Smooth muscle cell (in vitro differentiated cells): ENCODE data around the gene AATK. TPM values are rescaled to one million over a fixed set of nuclear protein-coding genes. Genes with fewer than 3 reads are reported as not detected.

Source experiments
- DNase-seq: peaks from one replicate; lab custom pipeline; 2025; ENCODE audit not compliant: unreplicated experiment; lab: John Stamatoyannopoulos, UW
- H2AFZ ChIP-seq: fragments of 200-600 bp; sonication (generic); 2 replicates; pipeline ENCODE4 v1.6.0; 2016; ENCODE audit warnings: antibody characterized with exemption, low read depth, mild to moderate bottlenecking
- H3F3A ChIP-seq: fragments of 200-600 bp; sonication (generic); 2 replicates; pipeline ENCODE4 v1.6.0; 2017; ENCODE audit warnings: antibody characterized with exemption, low read depth
- H3K27ac ChIP-seq: fragments of 200-600 bp; sonication (generic); 2 replicates; pipeline ENCODE4 v1.5.1; 2016; ENCODE audit warnings: low read depth, mild to moderate bottlenecking
- H3K27me3 ChIP-seq: fragments of 200-600 bp; sonication (generic); 2 replicates; pipeline ENCODE4 v1.6.1; 2016; ENCODE audit warnings: low read depth, mild to moderate bottlenecking
- H3K36me3 ChIP-seq: fragments of 200-600 bp; sonication (generic); 2 replicates; pipeline ENCODE4 v1.5.1; 2016; ENCODE audit warnings: low read depth
- H3K4me1 ChIP-seq: fragments of 200-600 bp; sonication (generic); 2 replicates; pipeline ENCODE4 v1.5.1; 2016; ENCODE audit warnings: low read depth
- H3K4me2 ChIP-seq: fragments of 200-600 bp; sonication (generic); 2 replicates; pipeline ENCODE4 v1.6.0; 2016; ENCODE audit warnings: mild to moderate bottlenecking
- H3K4me3 ChIP-seq: fragments of 200-600 bp; sonication (generic); 2 replicates; pipeline ENCODE4 v1.5.1; 2016; ENCODE audit warnings: mild to moderate bottlenecking
- H3K79me2 ChIP-seq: fragments of 200-600 bp; sonication (generic); 2 replicates; pipeline ENCODE4 v1.6.0; 2016; ENCODE audit warnings: low read depth, mild to moderate bottlenecking
- H3K9ac ChIP-seq: fragments of 200-600 bp; sonication (generic); 2 replicates; pipeline ENCODE4 v1.6.0; 2016; ENCODE audit warnings: low read depth
- H3K9me3 ChIP-seq: fragments of 200-600 bp; sonication (generic); replicated peaks from 2 replicates; pipeline ENCODE4 v1.5.1; 2016; ENCODE audit warnings: low read depth
- H4K20me1 ChIP-seq: fragments of 200-600 bp; sonication (generic); 2 replicates; pipeline ENCODE4 v1.6.0; 2016; ENCODE audit warnings: low read depth
- WGBS: methylation state at CpG from one replicate; pipeline ENCODE4 v1.1.7; 2016; ENCODE audit warnings: low lambda C conversion rate; 5-methylcytosine and 5-hydroxymethylcytosine counted together
- polyA plus RNA-seq: library from polyadenylated mRNA; unstranded; fragments of >200 nt; fragmentation: Nextera tagmentation; extraction: Ambion mirVana; gene quantifications from 2 replicates; pipeline ENCODE4 v1.2.1, GENCODE V29; 2016
- total RNA-seq: library from RNA; depleted of rRNA; stranded (reverse); fragments of >200 nt; gene quantifications from 2 replicates; pipeline ENCODE4 v1.2.3, GENCODE V29; 2014
- TF ChIP-seq, protein P1 (sequence below): fragments of 200-600 bp; sonication (generic); IDR thresholded peaks from 2 replicates; pipeline ENCODE4 v1.5.1; 2017; ENCODE audit warnings: borderline replicate concordance, mild to moderate bottlenecking, antibody characterized with exemption; ENCODE audit not compliant: insufficient read depth, poor library complexity, severe bottlenecking

Gene AATK
- total and polyA plus RNA-seq, 2 experiments from 2014 or later = 0.61 to 0.67 TPM

DNA sequence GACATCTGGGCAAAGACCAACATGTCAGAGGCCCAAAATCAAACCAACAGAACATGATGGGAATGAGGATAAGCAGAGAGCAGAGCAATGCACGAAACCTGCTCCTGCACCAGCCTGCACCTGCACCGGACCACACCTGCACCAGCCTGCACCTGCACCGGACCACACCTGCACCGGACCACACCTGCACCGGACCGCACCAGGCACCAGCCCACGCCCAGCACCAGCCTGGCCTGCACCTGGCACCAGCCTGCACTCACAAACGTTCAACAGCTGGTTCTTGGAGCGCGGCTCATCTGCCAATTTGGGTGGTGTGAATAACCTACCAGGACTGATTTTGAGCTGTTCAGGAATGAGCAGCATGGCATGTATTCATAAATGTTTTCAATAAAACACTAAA lies 38.6 kb upstream of the AATK start:
- Histone ChIP-seq H2AFZ (no peak overlapping the region), H3K4me1 (no peaks in the 10 kb centered on the region), H4K20me1 (no peaks in the 10 kb centered on the region), H3K36me3 (no peaks in the 10 kb centered on the region), H3K27ac (no peak overlapping the region), H3K79me2 (no peaks in the 10 kb centered on the region), H3F3A (no peaks in the 10 kb centered on the region), H3K9me3 (no peaks in the 10 kb centered on the region), H3K4me2 (no peak overlapping the region), H3K27me3 (no peaks in the 10 kb centered on the region), H3K9ac (no peak overlapping the region), H3K4me3 (no peak overlapping the region)
- 92% methylated on average over 10 of the region's 10 CpGs for WGBS
- DNase-seq = no peak
- TF ChIP-seq, protein P1, sequence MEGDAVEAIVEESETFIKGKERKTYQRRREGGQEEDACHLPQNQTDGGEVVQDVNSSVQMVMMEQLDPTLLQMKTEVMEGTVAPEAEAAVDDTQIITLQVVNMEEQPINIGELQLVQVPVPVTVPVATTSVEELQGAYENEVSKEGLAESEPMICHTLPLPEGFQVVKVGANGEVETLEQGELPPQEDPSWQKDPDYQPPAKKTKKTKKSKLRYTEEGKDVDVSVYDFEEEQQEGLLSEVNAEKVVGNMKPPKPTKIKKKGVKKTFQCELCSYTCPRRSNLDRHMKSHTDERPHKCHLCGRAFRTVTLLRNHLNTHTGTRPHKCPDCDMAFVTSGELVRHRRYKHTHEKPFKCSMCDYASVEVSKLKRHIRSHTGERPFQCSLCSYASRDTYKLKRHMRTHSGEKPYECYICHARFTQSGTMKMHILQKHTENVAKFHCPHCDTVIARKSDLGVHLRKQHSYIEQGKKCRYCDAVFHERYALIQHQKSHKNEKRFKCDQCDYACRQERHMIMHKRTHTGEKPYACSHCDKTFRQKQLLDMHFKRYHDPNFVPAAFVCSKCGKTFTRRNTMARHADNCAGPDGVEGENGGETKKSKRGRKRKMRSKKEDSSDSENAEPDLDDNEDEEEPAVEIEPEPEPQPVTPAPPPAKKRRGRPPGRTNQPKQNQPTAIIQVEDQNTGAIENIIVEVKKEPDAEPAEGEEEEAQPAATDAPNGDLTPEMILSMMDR = no peak

DNA sequence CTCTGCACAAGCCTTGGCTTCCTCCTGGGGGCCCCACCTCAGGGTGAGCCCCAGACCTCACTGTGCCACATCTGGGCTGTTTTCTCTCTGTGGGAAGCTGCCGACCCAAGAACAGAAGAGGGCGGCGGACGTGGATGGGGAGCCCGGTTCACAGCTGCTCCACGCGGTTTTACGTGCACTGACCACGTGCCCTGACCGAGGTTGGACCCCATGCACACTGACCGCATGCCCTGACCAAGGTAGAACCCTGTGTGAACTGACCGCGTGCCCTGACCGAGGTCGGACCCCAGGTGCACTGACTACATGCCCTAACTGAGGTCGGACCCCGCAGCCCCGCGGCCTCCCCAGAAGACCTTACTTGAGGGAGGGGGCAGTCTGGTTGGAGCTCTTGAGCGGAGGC lies 37.1 kb upstream of the AATK start:
- Histone ChIP-seq H3K9me3 (no peaks in the 10 kb centered on the region), H3K4me1 (no peaks in the 10 kb centered on the region), H3F3A (no peaks in the 10 kb centered on the region), H3K36me3 (no peaks in the 10 kb centered on the region), H3K27ac (no peak overlapping the region), H3K9ac (no peak overlapping the region), H3K4me3 (no peak overlapping the region), H3K79me2 (no peaks in the 10 kb centered on the region), H4K20me1 (no peaks in the 10 kb centered on the region), H3K4me2 (no peak overlapping the region), H3K27me3 (no peaks in the 10 kb centered on the region), H2AFZ (no peak overlapping the region)
- TF ChIP-seq, protein P1 = no peak
- WGBS = 98% methylated on average over 20 of the region's 20 CpGs
- no peak for DNase-seq

DNA sequence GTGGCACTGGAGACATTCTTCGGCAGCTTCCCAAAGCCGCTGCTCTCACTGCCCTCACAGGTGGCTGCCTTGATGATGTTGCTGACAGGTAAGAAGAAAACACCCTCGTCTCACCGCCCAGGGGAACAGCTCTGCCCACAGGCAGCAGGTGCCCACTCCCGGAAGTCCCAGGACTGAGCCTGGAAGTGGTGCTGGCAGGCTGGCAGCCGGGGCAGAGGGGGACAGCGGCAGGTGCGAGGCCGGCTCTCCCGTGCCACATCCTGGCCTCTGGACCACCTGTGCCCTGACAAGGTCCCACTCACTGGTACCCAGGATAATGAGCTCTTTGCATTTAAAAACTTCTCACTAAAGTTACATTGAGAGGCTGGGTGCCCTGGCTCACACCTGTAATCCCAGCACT lies 36.3 kb upstream of the AATK start:
- no peaks in the 10 kb centered on the region for H3K4me1 ChIP-seq
- H3K4me2 ChIP-seq = no peak overlapping the region
- H3F3A ChIP-seq = no peaks in the 10 kb centered on the region
- H3K36me3 ChIP-seq = no peaks in the 10 kb centered on the region
- no peak overlapping the region for H3K9ac ChIP-seq
- H4K20me1 ChIP-seq = no peaks in the 10 kb centered on the region
- no peaks in the 10 kb centered on the region for H3K27me3 ChIP-seq
- no peaks in the 10 kb centered on the region for H3K79me2 ChIP-seq
- TF ChIP-seq, protein P1 = no peak
- H3K27ac ChIP-seq = no peak overlapping the region
- H2AFZ ChIP-seq = no peak overlapping the region
- DNase-seq = no peak
- no peak overlapping the region for H3K4me3 ChIP-seq
- no peaks in the 10 kb centered on the region for H3K9me3 ChIP-seq
- 96% methylated on average over 10 of the region's 10 CpGs for WGBS
